Measurements from ENCODE around the gene LMOD1. TPM values are rescaled to one million over a fixed set of nuclear protein-coding genes. Genes with fewer than 3 reads are reported as not detected.
"Not testable (repeated sequence)": the region's sequence is repeated elsewhere in the genome, so short reads cannot be mapped to it uniquely, and the experiment has no call there.

Gene LMOD1
- polyA plus RNA-seq, 1 of the 3 experiments (the other 2 are of a cell fraction), result 2.7 TPM

DNA sequence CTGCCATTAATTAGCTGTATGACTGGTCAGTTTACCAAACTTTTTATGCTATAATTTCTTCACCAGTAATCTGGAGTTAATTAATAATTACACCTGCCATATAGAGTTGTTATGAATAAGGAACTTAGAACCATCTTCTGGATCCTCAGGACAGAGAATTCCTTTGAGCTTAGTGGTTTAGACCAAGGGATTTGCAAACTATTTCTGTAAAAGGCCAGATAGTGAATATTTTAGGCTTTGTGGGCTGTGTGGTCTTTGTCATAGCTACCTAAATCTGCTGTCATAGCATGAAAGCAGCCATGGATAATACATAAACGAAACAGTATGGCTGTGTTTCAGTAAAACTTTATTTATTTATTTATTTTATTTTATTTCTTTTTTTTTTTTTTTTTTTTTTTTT is 17.9 kb upstream of the LMOD1 start:
- no peak for DNase-seq

DNA sequence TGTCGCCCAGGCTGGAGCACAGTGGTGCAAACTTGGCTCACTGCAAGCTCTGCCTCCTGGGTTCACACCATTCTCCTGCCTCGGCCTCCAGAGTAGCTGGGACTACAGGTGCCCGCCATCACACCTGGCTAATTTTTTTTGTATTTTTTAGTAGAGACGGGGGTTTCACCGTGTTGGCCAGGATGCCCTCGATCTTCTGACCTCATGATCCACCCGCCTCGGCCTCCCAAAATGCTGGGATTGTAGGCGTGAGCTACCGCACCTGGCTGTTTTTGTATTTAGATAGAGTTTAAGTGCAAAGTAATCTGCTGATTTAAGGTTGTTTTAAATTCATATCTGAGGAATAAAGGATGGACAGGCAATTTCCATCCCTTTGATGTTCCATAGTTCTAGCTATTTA is 16.0 kb upstream of the LMOD1 start:
- not testable (repeated sequence) for H3K9ac ChIP-seq; H3K4me2 ChIP-seq; H3K9me3 ChIP-seq; H3K9me2 ChIP-seq; H3K27me3 ChIP-seq (ENCODE audit: insufficient read depth); H3K4me3 ChIP-seq (ENCODE audit: low read depth in 2 of 2, low read length in 1 of 2); H2AFZ ChIP-seq (ENCODE audit: low read depth); H4K20me1 ChIP-seq (ENCODE audit: insufficient read depth); H3K27ac ChIP-seq (ENCODE audit: low read depth in 2 of 2, low read length in 1 of 2); DNase-seq; H3K4me1 ChIP-seq (ENCODE audit: control insufficient read depth in 1 of 2, insufficient read depth in 2 of 2, low read depth in 1 of 2, low read length in 1 of 2)
- CTCF ChIA-PET, result interaction anchor here (0.9 to 7.5 kb wide), 5 partner anchors 9 to 432 kb away, joined by 3 to 88 read pairs (median 4); no protein-coding TSS in a partner anchor
- WGBS (ENCODE audit: low lambda C conversion rate), result 96% methylated on average over 10 of the region's 10 CpGs
- Histone ChIP-seq H3K36me3 (replicated peaks in 1 of 2; ENCODE audit: control insufficient read depth in 1 of 2, insufficient read depth in 2 of 2, low read length in 1 of 2) (peaks cover 60 to 82% of the 10 kb centered on the region in 2 experiments), H3K79me2 (ENCODE audit: insufficient read depth) (peaks cover 65% of the 10 kb centered on the region), H3F3A (replicated peaks; ENCODE audit: insufficient read depth) (peaks cover 55% of the 10 kb centered on the region)
- POLR2A ChIA-PET, result interaction anchor here (1.2 kb wide), 1 partner anchor 8 kb away, joined by 3 read pairs; no protein-coding TSS in a partner anchor

More for the DNA sequence above, 17.9 kb upstream of the LMOD1 start:
- Histone ChIP-seq H3K9me3 (no peaks in the 10 kb centered on the region), H3K27ac (ENCODE audit: low read depth in 2 of 2, low read length in 1 of 2) (no peak overlapping the region), H3K36me3 (replicated peaks in 1 of 2; ENCODE audit: control insufficient read depth in 1 of 2, insufficient read depth in 2 of 2, low read length in 1 of 2) (peaks cover 57 to 85% of the 10 kb centered on the region in 2 experiments), H4K20me1 (ENCODE audit: insufficient read depth) (no peaks in the 10 kb centered on the region), H3K79me2 (ENCODE audit: insufficient read depth) (peaks cover 46% of the 10 kb centered on the region), H3K27me3 (ENCODE audit: insufficient read depth) (no peaks in the 10 kb centered on the region), H3K4me3 (ENCODE audit: low read depth in 2 of 2, low read length in 1 of 2) (no peak overlapping the region), H3K9ac (no peak overlapping the region), H3K4me2 (no peak overlapping the region), H2AFZ (ENCODE audit: low read depth) (no peak overlapping the region), H3K9me2 (no peaks in the 10 kb centered on the region), H3K4me1 (ENCODE audit: control insufficient read depth in 1 of 2, insufficient read depth in 2 of 2, low read depth in 1 of 2, low read length in 1 of 2) (no peaks in the 10 kb centered on the region), H3F3A (replicated peaks; ENCODE audit: insufficient read depth) (peaks cover 65% of the 10 kb centered on the region)
- ChIA-PET POLR2A (interaction anchor here (1.4 kb wide), 1 partner anchor 9 kb away, joined by 3 read pairs; the partner anchor contains the start of gene TIMM17A), CTCF (interaction anchor here (0.8 to 7.5 kb wide), 6 partner anchors 9 to 87 kb away, joined by 3 to 88 read pairs (median 6); no protein-coding TSS in a partner anchor)
- 94% methylated on average over 1 of the region's 1 CpG for WGBS (ENCODE audit: low lambda C conversion rate)
- TF ChIP-seq TCF12 (IDR thresholded peaks at IDR 0.05), result peak; percentile 24; the same call in 1 of the 2 replicates
- TF ChIP-seq, protein P1, sequence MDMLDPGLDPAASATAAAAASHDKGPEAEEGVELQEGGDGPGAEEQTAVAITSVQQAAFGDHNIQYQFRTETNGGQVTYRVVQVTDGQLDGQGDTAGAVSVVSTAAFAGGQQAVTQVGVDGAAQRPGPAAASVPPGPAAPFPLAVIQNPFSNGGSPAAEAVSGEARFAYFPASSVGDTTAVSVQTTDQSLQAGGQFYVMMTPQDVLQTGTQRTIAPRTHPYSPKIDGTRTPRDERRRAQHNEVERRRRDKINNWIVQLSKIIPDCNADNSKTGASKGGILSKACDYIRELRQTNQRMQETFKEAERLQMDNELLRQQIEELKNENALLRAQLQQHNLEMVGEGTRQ (IDR thresholded peaks at IDR 0.05; ENCODE audit: borderline replicate concordance, low read depth, low read length), result no peak
- TF ChIP-seq POLR2AphosphoS5 (IDR thresholded peaks at IDR 0.05; ENCODE audit: low read depth, low read length), result no peak

DNA sequence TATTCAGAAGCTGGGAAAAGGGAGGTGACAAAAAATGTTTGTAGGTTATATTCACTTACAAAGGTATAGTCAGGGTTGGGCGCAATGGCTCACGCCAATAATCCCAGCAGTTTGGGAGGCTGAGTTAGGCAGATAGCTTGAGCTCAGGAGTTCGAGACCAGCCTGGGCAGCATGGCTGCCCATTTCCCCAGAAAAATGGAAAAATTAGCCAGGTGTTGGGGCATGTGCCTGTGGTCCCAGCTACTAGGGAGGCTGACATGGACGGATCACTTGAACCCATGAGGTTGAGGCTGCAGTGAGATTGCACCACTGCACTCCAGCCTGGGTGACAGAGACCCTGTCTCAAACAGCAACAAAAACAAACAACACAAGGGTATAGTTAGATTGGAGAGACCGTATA is 12.0 kb upstream of the LMOD1 start:
- peaks cover 35 to 54% of the 10 kb centered on the region in 2 experiments for H3K36me3 ChIP-seq (replicated peaks in 1 of 2; ENCODE audit: control insufficient read depth in 1 of 2, insufficient read depth in 2 of 2, low read length in 1 of 2)
- CTCF ChIA-PET, result interaction anchor here (1.1 to 6.4 kb wide), 3 partner anchors 15 to 80 kb away, joined by 3 to 49 read pairs (median 3); no protein-coding TSS in a partner anchor
- H3K79me2 ChIP-seq (ENCODE audit: insufficient read depth), result peaks cover 85% of the 10 kb centered on the region
- H3F3A ChIP-seq (replicated peaks; ENCODE audit: insufficient read depth), result peaks cover 39% of the 10 kb centered on the region
- H4K20me1 ChIP-seq (ENCODE audit: insufficient read depth), result peaks cover 10% of the 10 kb centered on the region
- DNase-seq, result no peak
- POLR2A ChIA-PET, result no interaction called here
- H3K9me3 ChIP-seq, result no peaks in the 10 kb centered on the region
- WGBS (ENCODE audit: low lambda C conversion rate), result 98% methylated on average over 5 of the region's 5 CpGs
- H3K4me1 ChIP-seq (ENCODE audit: control insufficient read depth in 1 of 2, insufficient read depth in 2 of 2, low read depth in 1 of 2, low read length in 1 of 2), result peaks cover 0 to 3% of the 10 kb centered on the region in 2 experiments; a peak in 2 of 4 replicates
- H2AFZ ChIP-seq (ENCODE audit: low read depth), result no peak overlapping the region
- H3K4me2 ChIP-seq, result no peak overlapping the region
- no peak overlapping the region for H3K27ac ChIP-seq (ENCODE audit: low read depth in 2 of 2, low read length in 1 of 2)
- H3K27me3 ChIP-seq (ENCODE audit: insufficient read depth), result no peaks in the 10 kb centered on the region
- TF ChIP-seq GATA2 (CRISPR knock-in tag; IDR thresholded peaks at IDR 0.05) (no peak), NRF1 (IDR thresholded peaks at IDR 0.05; ENCODE audit: low read depth, low read length) (no peak), GABPA (IDR thresholded peaks at IDR 0.05; ENCODE audit: low read depth) (no peak), TAF1 (IDR thresholded peaks at IDR 0.05; ENCODE audit: borderline replicate concordance, low read depth, low read length) (no peak), SIN3A (IDR thresholded peaks at IDR 0.05; ENCODE audit: borderline replicate concordance, low read depth, low read length) (no peak), EZH2phosphoT487 (IDR thresholded peaks at IDR 0.05; ENCODE audit: borderline replicate concordance, low read depth) (no peak), RAD21 (IDR thresholded peaks at IDR 0.05; ENCODE audit: low read length) (no peak), EP300 (IDR thresholded peaks at IDR 0.05; ENCODE audit: borderline replicate concordance in 1 of 2, low read depth in 1 of 2, low read length in 1 of 2) (no peak), CHD2 (IDR thresholded peaks at IDR 0.05; ENCODE audit: low read length, partially characterized antibody) (no peak), NFIC (IDR thresholded peaks at IDR 0.05; ENCODE audit: borderline replicate concordance) (no peak), YY1 (IDR thresholded peaks at IDR 0.05; ENCODE audit: low read depth) (no peak), RFX5 (IDR thresholded peaks at IDR 0.05; ENCODE audit: low read length) (no peak), RCOR1 (IDR thresholded peaks at IDR 0.05; ENCODE audit: low read length) (no peak), POLR2AphosphoS5 (IDR thresholded peaks at IDR 0.05; ENCODE audit: low read depth, low read length) (no peak)
- TF ChIP-seq, protein P2, sequence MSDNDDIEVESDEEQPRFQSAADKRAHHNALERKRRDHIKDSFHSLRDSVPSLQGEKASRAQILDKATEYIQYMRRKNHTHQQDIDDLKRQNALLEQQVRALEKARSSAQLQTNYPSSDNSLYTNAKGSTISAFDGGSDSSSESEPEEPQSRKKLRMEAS (IDR thresholded peaks at IDR 0.05; ENCODE audit: low read depth), result no peak
- TF ChIP-seq, protein P3, sequence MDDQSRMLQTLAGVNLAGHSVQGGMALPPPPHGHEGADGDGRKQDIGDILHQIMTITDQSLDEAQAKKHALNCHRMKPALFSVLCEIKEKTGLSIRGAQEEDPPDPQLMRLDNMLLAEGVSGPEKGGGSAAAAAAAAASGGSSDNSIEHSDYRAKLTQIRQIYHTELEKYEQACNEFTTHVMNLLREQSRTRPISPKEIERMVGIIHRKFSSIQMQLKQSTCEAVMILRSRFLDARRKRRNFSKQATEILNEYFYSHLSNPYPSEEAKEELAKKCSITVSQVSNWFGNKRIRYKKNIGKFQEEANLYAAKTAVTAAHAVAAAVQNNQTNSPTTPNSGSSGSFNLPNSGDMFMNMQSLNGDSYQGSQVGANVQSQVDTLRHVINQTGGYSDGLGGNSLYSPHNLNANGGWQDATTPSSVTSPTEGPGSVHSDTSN (IDR thresholded peaks at IDR 0.05), result no peak
- TF ChIP-seq, protein P4, sequence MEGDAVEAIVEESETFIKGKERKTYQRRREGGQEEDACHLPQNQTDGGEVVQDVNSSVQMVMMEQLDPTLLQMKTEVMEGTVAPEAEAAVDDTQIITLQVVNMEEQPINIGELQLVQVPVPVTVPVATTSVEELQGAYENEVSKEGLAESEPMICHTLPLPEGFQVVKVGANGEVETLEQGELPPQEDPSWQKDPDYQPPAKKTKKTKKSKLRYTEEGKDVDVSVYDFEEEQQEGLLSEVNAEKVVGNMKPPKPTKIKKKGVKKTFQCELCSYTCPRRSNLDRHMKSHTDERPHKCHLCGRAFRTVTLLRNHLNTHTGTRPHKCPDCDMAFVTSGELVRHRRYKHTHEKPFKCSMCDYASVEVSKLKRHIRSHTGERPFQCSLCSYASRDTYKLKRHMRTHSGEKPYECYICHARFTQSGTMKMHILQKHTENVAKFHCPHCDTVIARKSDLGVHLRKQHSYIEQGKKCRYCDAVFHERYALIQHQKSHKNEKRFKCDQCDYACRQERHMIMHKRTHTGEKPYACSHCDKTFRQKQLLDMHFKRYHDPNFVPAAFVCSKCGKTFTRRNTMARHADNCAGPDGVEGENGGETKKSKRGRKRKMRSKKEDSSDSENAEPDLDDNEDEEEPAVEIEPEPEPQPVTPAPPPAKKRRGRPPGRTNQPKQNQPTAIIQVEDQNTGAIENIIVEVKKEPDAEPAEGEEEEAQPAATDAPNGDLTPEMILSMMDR (IDR thresholded peaks at IDR 0.05), result no peak
- H3K9ac ChIP-seq, result no peak overlapping the region
- no peak overlapping the region for H3K4me3 ChIP-seq (ENCODE audit: low read depth in 2 of 2, low read length in 1 of 2)
- H3K9me2 ChIP-seq, result no peaks in the 10 kb centered on the region
